Prostate gland (tissue), 2 donors: Measurements from ENCODE around the gene CELF4.

Experiments used
- CTCF ChIP-seq, 4 experiments: fragments of 200-600 bp in 2 of 4; fragments of 450-650 bp in 2 of 4; sonication (generic) in 2 of 4; IDR thresholded peaks; 1 replicate in 3 of 4; 2 replicates in 1 of 4; pipeline ENCODE4 v1.5.1; 2016 to 2019; ENCODE audit warnings: antibody characterized with exemption in 4 of 4, mild to moderate bottlenecking in 2 of 4, moderate library complexity in 2 of 4
- POLR2A ChIP-seq: fragments of 450-650 bp; IDR thresholded peaks from one replicate; pipeline ENCODE4 v1.6.1; 2016; ENCODE audit warnings: antibody characterized with exemption, mild to moderate bottlenecking
- POLR2AphosphoS5 ChIP-seq: sonication (generic); formaldehyde crosslinking; IDR thresholded peaks from one replicate; pipeline ENCODE4 v1.6.1; 2017; ENCODE audit warnings: antibody characterized with exemption

- TF ChIP-seq CTCF (IDR thresholded peaks at IDR 0.05) (no peak), POLR2AphosphoS5 (no peak), POLR2A (no peak)
These were observed 130.3 kb downstream of the CELF4 start for GRCh38 chr18:37435150-37435867.
